IPS-18a (cell line): ENCODE data around the gene CD58.
"Not testable (repeated sequence)": the region's sequence is repeated elsewhere in the genome, so short reads cannot be mapped to it uniquely, and the experiment has no call there.

Source experiments
- H3K27ac ChIP-seq: one replicate; pipeline ENCODE4 v1.5.1; 2013; ENCODE audit warnings: low read length
- H3K27me3 ChIP-seq: one replicate; pipeline ENCODE4 v1.6.1; 2013; ENCODE audit warnings: mild to moderate bottlenecking, low read length; ENCODE audit not compliant: control insufficient read depth, insufficient read depth
- H3K36me3 ChIP-seq: one replicate; pipeline ENCODE4 v1.6.1; 2013; ENCODE audit warnings: low read depth, low read length; ENCODE audit not compliant: control insufficient read depth
- H3K4me1 ChIP-seq: one replicate; pipeline ENCODE4 v1.6.1; 2013; ENCODE audit warnings: low read depth, low read length; ENCODE audit not compliant: control insufficient read depth
- H3K4me3 ChIP-seq: one replicate; pipeline ENCODE4 v1.5.1; 2013; ENCODE audit warnings: low read length
- H3K9ac ChIP-seq: one replicate; pipeline ENCODE4 v1.6.1; 2013; ENCODE audit warnings: mild to moderate bottlenecking, low read length, moderate library complexity
- H3K9me3 ChIP-seq: one replicate; pipeline ENCODE4 v1.6.1; 2013; ENCODE audit warnings: low read depth, low read length; ENCODE audit not compliant: control insufficient read depth

The CD58 gene

DNA sequence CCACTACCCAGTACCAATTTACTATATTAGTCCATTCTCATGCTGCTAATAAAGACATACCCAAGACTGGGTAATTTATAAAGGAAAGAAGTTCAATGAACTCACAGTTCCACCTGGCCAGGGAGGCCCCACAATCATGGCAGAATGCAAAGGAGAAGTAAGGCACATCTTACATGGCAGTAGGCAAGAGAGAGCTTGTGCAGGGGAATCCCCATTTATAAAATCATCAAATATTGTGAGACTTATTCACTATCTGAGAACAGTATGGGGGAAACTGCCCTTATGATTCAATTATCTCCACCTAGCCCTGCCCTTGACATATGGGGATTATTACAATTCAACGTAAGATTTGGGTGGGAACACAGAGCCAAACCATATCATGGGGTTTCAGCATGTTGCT lies 6.4 kb downstream of the CD58 start:
- H3K27ac ChIP-seq, result no peak overlapping the region
- H3K27me3 ChIP-seq, result no peaks in the 10 kb centered on the region
- H3K9me3 ChIP-seq, result no peaks in the 10 kb centered on the region
- H3K9ac ChIP-seq, result no peak overlapping the region
- no peaks in the 10 kb centered on the region for H3K36me3 ChIP-seq
- H3K4me3 ChIP-seq, result no peak overlapping the region
- no peaks in the 10 kb centered on the region for H3K4me1 ChIP-seq

DNA sequence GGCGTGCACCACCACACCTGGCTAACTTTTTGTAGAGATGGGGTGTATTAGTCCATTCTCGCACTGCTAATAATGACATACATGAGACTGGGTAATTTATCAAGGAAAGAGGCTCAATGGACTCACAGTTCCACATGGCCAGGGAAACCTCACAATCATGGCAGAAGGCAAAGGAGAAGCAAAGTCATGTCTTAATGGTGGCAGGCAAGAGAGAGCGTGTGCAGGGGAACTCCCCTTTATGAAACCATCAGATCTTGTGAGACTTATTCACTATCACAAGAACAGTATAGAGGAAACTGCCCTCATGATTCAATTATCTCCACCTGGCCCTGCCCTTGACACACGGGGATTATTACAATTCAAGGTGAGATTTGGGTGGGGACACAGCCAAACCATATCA lies 8.4 kb downstream of the CD58 start:
- not testable (repeated sequence) for H3K27ac ChIP-seq, H3K9ac ChIP-seq, H3K27me3 ChIP-seq, H3K36me3 ChIP-seq, H3K4me1 ChIP-seq, H3K4me3 ChIP-seq, H3K9me3 ChIP-seq

DNA sequence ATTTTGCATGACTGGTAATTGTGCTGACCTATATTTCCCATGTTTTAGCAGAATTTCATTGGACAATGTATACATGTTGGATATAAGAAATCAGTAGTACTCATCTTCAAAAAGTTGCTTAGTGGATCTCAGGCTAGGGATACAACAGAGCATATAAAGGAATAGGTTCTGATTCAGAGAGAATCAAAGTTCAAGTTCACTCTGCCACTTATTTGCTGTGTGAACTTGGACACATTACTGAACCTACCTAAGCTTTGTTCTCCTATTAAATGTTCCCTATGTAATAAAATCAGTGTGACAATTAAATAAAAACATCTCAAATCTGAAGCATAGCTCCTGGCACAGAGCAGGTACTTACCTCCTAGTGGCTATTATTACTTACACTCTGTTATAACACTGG lies 9.3 kb downstream of the CD58 start:
- Histone ChIP-seq H3K9ac (no peak overlapping the region), H3K27ac (no peak overlapping the region), H3K27me3 (no peaks in the 10 kb centered on the region), H3K9me3 (no peaks in the 10 kb centered on the region), H3K4me1 (no peaks in the 10 kb centered on the region), H3K36me3 (no peaks in the 10 kb centered on the region), H3K4me3 (no peak overlapping the region)

DNA sequence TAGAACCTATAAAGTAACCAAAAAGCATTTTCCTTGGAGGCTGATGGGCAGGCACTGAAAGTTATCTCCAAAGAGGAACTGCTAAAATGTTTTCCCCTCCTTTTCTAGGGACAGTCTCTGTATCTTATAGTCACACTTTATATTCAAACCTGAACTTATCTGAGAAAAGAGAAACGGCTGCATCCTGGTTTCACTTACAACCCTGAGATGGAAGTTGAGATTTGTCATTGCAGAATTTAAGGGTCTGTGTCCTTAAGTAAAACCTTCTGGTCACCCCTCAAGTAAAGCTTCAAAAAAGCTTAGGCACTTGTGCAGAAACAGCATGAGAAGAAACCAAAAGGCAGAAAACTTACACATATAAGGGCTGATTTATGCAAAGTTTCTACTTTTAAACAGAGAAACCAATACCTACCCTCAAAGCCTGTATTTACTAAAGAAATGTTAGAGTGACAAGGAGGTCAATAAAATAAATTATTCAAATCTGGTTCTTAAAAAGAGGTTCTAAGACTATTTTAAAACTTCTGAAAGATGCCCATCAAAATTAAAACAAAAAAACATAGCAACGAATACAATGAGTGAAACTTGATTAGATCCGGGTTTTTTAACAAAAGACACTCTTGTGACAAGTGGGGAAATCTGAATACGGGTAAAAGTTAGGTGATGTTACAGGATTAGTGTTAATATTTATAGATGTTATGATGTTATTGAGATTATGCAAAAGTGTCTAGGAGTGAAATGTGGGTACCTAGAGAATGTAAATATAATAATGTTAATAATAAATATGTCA lies 9.9 kb downstream of the CD58 start:
- Histone ChIP-seq H3K4me1 (no peaks in the 10 kb centered on the region), H3K9ac (no peak overlapping the region), H3K27me3 (no peaks in the 10 kb centered on the region), H3K9me3 (no peaks in the 10 kb centered on the region), H3K4me3 (no peak overlapping the region), H3K27ac (no peak overlapping the region), H3K36me3 (no peaks in the 10 kb centered on the region)

DNA sequence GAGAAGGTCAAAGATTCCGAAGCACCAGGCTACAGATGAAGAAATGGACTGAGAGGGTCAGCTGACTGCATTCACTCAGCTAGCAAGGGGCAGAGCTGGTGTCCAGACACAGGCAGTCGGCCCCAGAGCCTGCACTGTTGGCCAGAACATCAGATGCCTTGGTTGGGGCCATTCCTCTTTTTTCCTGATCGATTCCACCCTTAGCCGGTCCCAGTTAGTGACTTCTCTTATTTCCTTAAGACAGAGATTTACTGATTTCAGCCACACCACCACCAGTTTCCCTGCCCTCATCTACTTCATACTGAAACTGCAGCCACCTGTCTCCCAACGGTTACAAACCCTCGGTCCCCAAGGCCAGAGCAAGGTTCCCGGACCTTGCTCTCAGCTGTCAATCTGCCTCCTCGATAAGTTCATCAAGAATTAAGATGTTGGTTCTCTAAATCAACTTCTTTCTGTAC lies 11.5 kb downstream of the CD58 start:
- H3K4me1 ChIP-seq, result no peaks in the 10 kb centered on the region
- no peak overlapping the region for H3K27ac ChIP-seq
- no peak overlapping the region for H3K4me3 ChIP-seq
- no peaks in the 10 kb centered on the region for H3K36me3 ChIP-seq
- H3K9me3 ChIP-seq, result no peaks in the 10 kb centered on the region
- H3K9ac ChIP-seq, result no peak overlapping the region
- H3K27me3 ChIP-seq, result no peaks in the 10 kb centered on the region

DNA sequence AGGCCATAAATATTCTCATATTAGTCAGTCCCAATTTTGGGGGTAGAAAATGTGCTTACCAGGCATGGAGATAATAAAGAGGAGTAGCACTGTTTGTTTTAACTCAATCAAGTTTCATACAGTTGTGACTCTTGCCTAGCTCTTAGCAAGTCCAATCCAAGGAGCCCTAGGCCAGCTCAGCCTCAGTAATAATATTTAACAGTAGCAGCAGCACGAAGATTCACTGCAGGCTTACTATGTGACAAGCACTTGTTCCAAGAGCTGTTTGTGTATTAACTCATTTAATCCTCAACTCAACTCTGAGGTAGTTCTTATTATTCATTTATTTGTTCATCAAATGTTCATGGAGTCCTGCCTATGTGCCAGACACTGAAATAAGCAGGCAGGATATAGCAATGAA lies 12.3 kb downstream of the CD58 start:
- no peaks in the 10 kb centered on the region for H3K9me3 ChIP-seq
- H3K27me3 ChIP-seq, result no peaks in the 10 kb centered on the region
- H3K27ac ChIP-seq, result no peak overlapping the region
- no peak overlapping the region for H3K9ac ChIP-seq
- H3K4me3 ChIP-seq, result no peak overlapping the region
- H3K36me3 ChIP-seq, result no peaks in the 10 kb centered on the region
- peaks cover 3% of the 10 kb centered on the region for H3K4me1 ChIP-seq

DNA sequence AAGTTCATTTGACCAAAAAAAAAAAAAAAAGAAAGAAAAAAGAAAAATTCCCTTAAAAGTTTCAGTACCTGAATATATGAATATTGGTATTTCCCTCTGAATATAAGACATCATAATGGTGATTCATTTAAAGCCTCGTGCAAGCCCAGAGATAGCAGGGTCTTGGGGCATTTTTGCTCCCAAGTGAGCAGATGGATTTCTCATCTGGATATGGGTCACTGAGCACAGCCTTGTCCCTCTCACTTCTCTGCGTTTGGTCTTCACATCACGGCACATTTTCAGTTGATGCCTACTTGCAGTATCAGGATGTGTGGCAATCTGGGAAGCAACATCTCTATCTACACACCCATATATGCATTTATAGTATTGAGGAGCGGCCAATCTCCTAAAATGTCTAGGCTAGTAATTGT lies 12.7 kb downstream of the CD58 start:
- H3K4me1 ChIP-seq, result peaks cover 6% of the 10 kb centered on the region

DNA sequence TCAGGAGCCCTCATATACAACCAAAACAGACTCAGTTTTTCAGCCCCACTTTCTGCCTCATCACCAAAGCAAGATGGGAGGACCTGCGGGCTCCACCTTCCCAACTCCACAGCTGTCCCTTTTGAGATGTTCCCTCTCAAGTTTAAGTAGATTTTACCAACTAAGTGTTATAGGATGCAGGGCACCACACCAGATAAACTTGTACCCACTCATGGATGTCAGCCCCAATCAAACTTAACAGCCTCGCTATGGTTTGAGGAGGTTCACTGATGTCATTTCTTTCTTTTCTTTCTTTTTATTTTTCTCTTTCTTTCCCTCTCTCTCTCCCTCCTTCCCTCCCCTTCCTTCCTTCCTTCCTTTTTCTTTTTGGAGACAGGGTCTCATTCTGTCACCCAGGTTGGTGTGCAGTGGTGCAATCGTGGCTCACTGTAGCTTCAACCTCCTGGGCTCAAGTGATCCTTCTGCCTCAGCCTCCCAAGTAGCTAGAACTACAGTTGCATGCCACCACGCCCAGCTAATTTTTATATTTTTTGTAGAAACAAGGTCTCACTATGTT lies 13.4 kb downstream of the CD58 start:
- no peaks in the 10 kb centered on the region for H3K27me3 ChIP-seq
- H3K4me1 ChIP-seq, result peaks cover 6% of the 10 kb centered on the region
- H3K36me3 ChIP-seq, result no peaks in the 10 kb centered on the region
- H3K9ac ChIP-seq, result no peak overlapping the region
- H3K9me3 ChIP-seq, result no peaks in the 10 kb centered on the region
- H3K27ac ChIP-seq, result no peak overlapping the region
- H3K4me3 ChIP-seq, result no peak overlapping the region

More for the DNA sequence above, 12.7 kb downstream of the CD58 start:
- Histone ChIP-seq H3K4me3 (no peak overlapping the region), H3K9me3 (no peaks in the 10 kb centered on the region), H3K9ac (no peak overlapping the region), H3K27ac (no peak overlapping the region), H3K36me3 (no peaks in the 10 kb centered on the region), H3K27me3 (no peaks in the 10 kb centered on the region)

DNA sequence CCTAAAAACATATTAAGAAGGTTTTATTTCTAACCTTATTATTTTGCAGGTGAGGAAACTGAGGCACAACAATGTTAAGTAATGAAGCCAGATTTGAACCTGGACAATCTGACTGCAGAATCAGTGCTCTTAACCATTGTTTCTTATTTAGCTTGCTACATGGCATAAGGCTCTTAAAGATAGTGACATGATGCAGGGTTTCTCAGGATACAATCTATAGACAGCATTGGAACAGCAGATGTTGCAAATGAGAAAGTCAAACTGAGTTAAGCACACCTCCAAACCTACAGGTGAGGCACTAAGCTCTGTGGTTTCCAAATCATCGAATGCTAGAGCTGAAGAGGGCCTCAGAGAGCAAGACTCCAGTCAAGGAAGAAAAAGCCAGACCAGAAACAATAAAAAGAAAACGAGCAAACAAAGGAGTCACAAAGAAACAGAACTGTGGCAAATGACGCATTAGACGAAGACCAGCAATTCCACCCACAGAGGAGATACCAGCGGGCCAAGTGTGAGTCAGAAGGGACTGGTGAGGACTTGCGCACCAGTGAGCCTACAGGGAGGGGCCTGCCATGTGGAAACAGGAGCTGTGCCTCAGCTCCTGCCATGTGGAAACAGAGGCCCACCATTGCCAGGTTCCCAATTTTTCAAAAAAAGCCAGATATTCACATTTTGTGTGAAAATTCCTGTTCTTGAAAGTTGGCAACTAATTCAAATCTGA lies 14.4 kb downstream of the CD58 start:
- Histone ChIP-seq H3K27me3 (no peaks in the 10 kb centered on the region), H3K4me1 (peaks cover 6% of the 10 kb centered on the region), H3K9me3 (no peaks in the 10 kb centered on the region), H3K4me3 (no peak overlapping the region), H3K36me3 (no peaks in the 10 kb centered on the region), H3K9ac (no peak overlapping the region), H3K27ac (no peak overlapping the region)

DNA sequence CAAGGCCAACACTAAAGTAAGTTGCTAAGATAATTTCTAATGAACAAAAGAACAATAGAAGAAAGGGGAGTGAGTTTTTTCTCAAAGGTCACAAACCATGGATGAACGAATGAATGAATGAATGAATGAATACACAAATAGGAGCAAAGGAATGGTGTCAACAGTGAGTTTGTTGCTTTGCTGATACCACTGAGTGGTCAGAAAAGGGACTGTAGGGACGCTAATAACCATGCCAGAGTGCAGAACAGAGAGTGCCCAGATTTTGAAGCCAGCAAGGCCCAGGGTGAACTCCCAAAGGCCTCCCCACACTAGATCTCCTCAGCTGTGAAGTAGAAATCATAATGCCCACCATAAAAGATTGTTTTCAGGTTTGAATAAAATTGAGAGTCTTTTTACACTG lies 15.9 kb downstream of the CD58 start:
- Histone ChIP-seq H3K4me1 (peaks cover 6% of the 10 kb centered on the region), H3K27ac (no peak overlapping the region), H3K36me3 (no peaks in the 10 kb centered on the region), H3K27me3 (no peaks in the 10 kb centered on the region), H3K9me3 (no peaks in the 10 kb centered on the region), H3K4me3 (no peak overlapping the region), H3K9ac (no peak overlapping the region)

DNA sequence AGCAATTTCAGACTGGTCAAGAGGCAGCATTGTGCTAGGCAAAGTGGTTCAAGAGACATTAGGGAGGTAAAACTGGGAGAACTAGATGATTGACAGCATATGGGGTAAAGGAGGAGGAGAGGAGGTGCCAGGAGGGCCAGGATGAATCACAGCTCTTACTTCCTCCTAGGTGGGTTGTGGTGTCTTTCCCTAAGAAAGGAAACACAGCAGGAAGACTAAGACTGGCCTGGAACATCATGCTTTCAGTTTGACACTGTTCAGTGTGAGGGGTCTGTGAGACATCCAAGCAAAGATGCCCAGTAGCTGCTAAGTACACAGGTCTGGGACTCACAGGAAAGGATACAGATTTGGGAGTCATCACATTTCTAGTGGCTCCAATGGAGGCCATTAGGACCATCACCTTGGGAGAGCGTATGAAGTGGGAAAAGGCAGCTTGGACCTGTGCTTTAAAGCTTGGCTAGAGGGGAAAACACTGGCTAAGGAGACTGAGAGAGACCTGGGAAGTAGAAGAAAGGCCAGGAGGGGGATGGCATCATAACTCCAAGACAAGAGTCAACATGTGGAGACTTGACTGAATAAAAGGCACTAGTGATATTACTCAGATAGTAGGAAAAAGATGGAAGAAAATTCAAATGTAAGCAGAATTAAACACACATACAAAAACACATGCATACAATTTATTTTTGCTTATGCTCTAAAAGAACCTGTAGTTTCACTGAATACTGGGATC lies 17.3 kb downstream of the CD58 start:
- no peaks in the 10 kb centered on the region for H3K9me3 ChIP-seq
- no peaks in the 10 kb centered on the region for H3K27me3 ChIP-seq
- H3K27ac ChIP-seq, result no peak overlapping the region
- no peak overlapping the region for H3K4me3 ChIP-seq
- no peak overlapping the region for H3K9ac ChIP-seq
- no peaks in the 10 kb centered on the region for H3K36me3 ChIP-seq
- peaks cover 6% of the 10 kb centered on the region for H3K4me1 ChIP-seq
